GM12878 (cell line): ENCODE measurements around the gene ACAP2. TPM values are rescaled to one million over a fixed set of nuclear protein-coding genes. Genes with fewer than 3 reads are reported as not detected.
A peak's percentile ranks its signal among the peaks of the same experiment; 100 is the strongest.

ENCODE experiments used
- ATF7 ChIP-seq: fragments of 450-650 bp; IDR thresholded peaks from 2 replicates; pipeline ENCODE4 v1.6.1; 2016; ENCODE audit warnings: low read depth, mild to moderate bottlenecking
- BMI1 ChIP-seq: fragments of 450-650 bp; IDR thresholded peaks from 2 replicates; pipeline ENCODE4 v1.6.1; 2016; ENCODE audit warnings: mild to moderate bottlenecking, moderate library complexity, borderline replicate concordance
- CBFB ChIP-seq: IDR thresholded peaks from 2 replicates; pipeline ENCODE4 v1.6.1; 2016; ENCODE audit warnings: antibody characterized with exemption, low read depth
- CEBPB ChIP-seq, 2 experiments: fragments of 150-350 bp in 1 of 2; IDR thresholded peaks; 2 replicates each; pipeline ENCODE4 v1.6.1; 2012 to 2014; ENCODE audit warnings: low read depth in 2 of 2, low read length in 2 of 2, borderline replicate concordance in 1 of 2, inconsistent platforms in 1 of 2
- E2F4 ChIP-seq: IDR thresholded peaks from 2 replicates; pipeline ENCODE4 v1.6.1; 2012; ENCODE audit warnings: low read depth, low read length, improper control_type of control experiment
- E2F8 ChIP-seq: fragments of 450-650 bp; IDR thresholded peaks from 2 replicates; pipeline ENCODE4 v1.6.1; 2018; ENCODE audit warnings: mild to moderate bottlenecking, low read depth, moderate library complexity; ENCODE audit not compliant: partially characterized antibody
- FOXM1 ChIP-seq: IDR thresholded peaks from 2 replicates; pipeline ENCODE4 v1.6.1; 2012; ENCODE audit warnings: low read depth, mild to moderate bottlenecking, inconsistent platforms, low read length, moderate library complexity
- HCFC1 ChIP-seq: fragments of 150-350 bp; IDR thresholded peaks from 2 replicates; pipeline ENCODE4 v1.6.1; 2014; ENCODE audit warnings: low read length
- KLF5 ChIP-seq: fragments of 450-650 bp; IDR thresholded peaks from 2 replicates; pipeline ENCODE4 v1.6.1; 2014; ENCODE audit warnings: mild to moderate bottlenecking; ENCODE audit not compliant: partially characterized antibody
- LARP7 ChIP-seq: fragments of 450-650 bp; IDR thresholded peaks from 2 replicates; pipeline ENCODE4 v1.6.1; 2017; ENCODE audit warnings: mild to moderate bottlenecking
- MTA3 ChIP-seq: IDR thresholded peaks from 2 replicates; pipeline ENCODE4 v1.6.1; 2012; ENCODE audit warnings: low read length, inconsistent platforms, borderline replicate concordance
- NR2C1 ChIP-seq: fragments of 450-650 bp; IDR thresholded peaks from 2 replicates; pipeline ENCODE4 v1.6.1; 2017; ENCODE audit warnings: antibody characterized with exemption, mild to moderate bottlenecking, moderate library complexity
- NRF1 ChIP-seq: conservative IDR thresholded peaks from 2 replicates; pipeline ENCODE4 v1.6.1; 2011; ENCODE audit warnings: mild to moderate bottlenecking, low read depth, low read length, improper control_type of control experiment
- PKNOX1 ChIP-seq: fragments of 450-650 bp; IDR thresholded peaks from 2 replicates; pipeline ENCODE4 v1.6.1; 2016; ENCODE audit warnings: mild to moderate bottlenecking
- POLR2A ChIP-seq: IDR thresholded peaks from 2 replicates; pipeline ENCODE4 v1.6.1; 2011; ENCODE audit warnings: low read depth, mild to moderate bottlenecking, low read length
- POLR2AphosphoS5 ChIP-seq: IDR thresholded peaks from 2 replicates; pipeline ENCODE4 v1.6.1; 2011; ENCODE audit warnings: mild to moderate bottlenecking, low read length, inconsistent platforms
- RBBP5 ChIP-seq: fragments of 200-600 bp; sonication (generic); conservative IDR thresholded peaks from 2 replicates; pipeline ENCODE4 v1.6.1; 2016
- RCOR1 ChIP-seq: conservative IDR thresholded peaks from 2 replicates; pipeline ENCODE4 v1.6.1; 2012; ENCODE audit warnings: low read depth, low read length, improper control_type of control experiment
- SMARCA5 ChIP-seq: fragments of 450-650 bp; IDR thresholded peaks from 2 replicates; pipeline ENCODE4 v1.6.1; 2017; ENCODE audit warnings: mild to moderate bottlenecking
- YBX1 ChIP-seq: fragments of 450-650 bp; IDR thresholded peaks from 2 replicates; pipeline ENCODE4 v1.6.1; 2016; ENCODE audit warnings: antibody characterized with exemption
- ZBED1 ChIP-seq: IDR thresholded peaks from 2 replicates; pipeline ENCODE4 v1.6.1; 2016; ENCODE audit warnings: borderline replicate concordance
- ZNF384 ChIP-seq: IDR thresholded peaks from 2 replicates; pipeline ENCODE4 v1.6.1; 2012; ENCODE audit warnings: low read depth, mild to moderate bottlenecking, low read length, improper control_type of control experiment, borderline replicate concordance
- ZNF622 ChIP-seq: fragments of 450-650 bp; IDR thresholded peaks from 2 replicates; pipeline ENCODE4 v1.6.1; 2017; ENCODE audit warnings: mild to moderate bottlenecking, inconsistent platforms
- ZNF687 ChIP-seq: fragments of 450-650 bp; IDR thresholded peaks from 2 replicates; pipeline ENCODE4 v1.6.1; 2017; ENCODE audit warnings: mild to moderate bottlenecking, moderate library complexity
- polyA plus RNA-seq, 11 experiments: library from polyadenylated mRNA; depleted of rRNA in 4 of 11; unstranded in 6 of 11; stranded (reverse) in 5 of 11; fragments of >200 nt; fragmentation: Nextera tagmentation in 4 of 11; fragmentation: Illumina TruSeq in 1 of 11; extraction: Ambion mirVana in 4 of 11; extraction: Trizol in 1 of 11; gene quantifications; 1 replicate in 1 of 11; 2 replicates in 10 of 11; pipeline versions ENCODE4 v1.2.1 to v1.2.3, GENCODE V29; 2011 to 2016; ENCODE audit warnings: inconsistent platforms in 2 of 11, missing spikeins in 2 of 11, low read depth in 1 of 11
- total RNA-seq, 4 experiments: library from RNA; depleted of rRNA in 3 of 4; stranded (reverse); fragments of >200 nt in 3 of 4; fragmentation: Illumina TruSeq in 1 of 4; extraction: Trizol in 1 of 4; gene quantifications; 2 replicates each; pipeline versions ENCODE4 v1.2.1 to v1.2.3, GENCODE V29; 2013 to 2021

Gene ACAP2
- total and polyA plus RNA-seq, 10 of the 15 experiments (the other 5 are each of a cell fraction or from before 2014, with no cell fraction given), result 7.1 to 53.8 (median 35.7) TPM

- TF ChIP-seq E2F8, result no peak
- peak; percentile 61 for TF ChIP-seq ZNF384
- TF ChIP-seq ZNF622, result no peak
- TF ChIP-seq POLR2A, result peak; percentile 85
- peak; percentile 64 for TF ChIP-seq POLR2AphosphoS5
- TF ChIP-seq NR2C1, result 0 out of 2 replicates have a peak, but pooled peaks have one; percentile 22
- no peak for TF ChIP-seq ATF7
- no peak for TF ChIP-seq KLF5
- peak; percentile 47; the same call in 1 of the 2 replicates for TF ChIP-seq ZBED1
- no peak for TF ChIP-seq RBBP5
- no peak for TF ChIP-seq CEBPB (IDR thresholded peaks at IDR 0.05; ENCODE audit: borderline replicate concordance in 1 of 2, low read depth in 2 of 2, low read length in 2 of 2)
- peak; percentile 70 for TF ChIP-seq PKNOX1
- TF ChIP-seq SMARCA5, result peak; percentile 91
- TF ChIP-seq FOXM1, result peak; percentile 31; the same call in 1 of the 2 replicates
- TF ChIP-seq E2F4, result no peak
- TF ChIP-seq BMI1, result no peak
- TF ChIP-seq YBX1, result no peak
- TF ChIP-seq NRF1, result no peak
- TF ChIP-seq HCFC1, result no peak; the same call in 1 of the 2 replicates
- peak; percentile 90 for TF ChIP-seq ZNF687
- TF ChIP-seq MTA3, result no peak; the same call in 1 of the 2 replicates
- peak; percentile 65; the same call in 1 of the 2 replicates for TF ChIP-seq CBFB
- TF ChIP-seq RCOR1, result no peak
- TF ChIP-seq LARP7, result peak; percentile 77; the same call in 1 of the 2 replicates
Observed at GRCh38 chr3:195259475-195260279, 183.1 kb downstream of the ACAP2 start (continued).
